Activated CD4-positive, CD25-positive, alpha-beta regulatory T cell treated with anti-CD3 and anti-CD28 coated beads, Interleukin-2, amount 50 U/mL, for 24 hours (primary cell): ENCODE results near the gene TBCD.
A peak's percentile ranks its signal among the peaks of the same experiment; 100 is the strongest.
"Not testable (repeated sequence)": the region's sequence is repeated elsewhere in the genome, so short reads cannot be mapped to it uniquely, and the experiment has no call there.

Experiments used
- ATAC-seq, 2 donors: fragments of 150-1000 bp; cut with Tn5 transposase; one replicate each; pipeline ENCODE4 v1.10.0; 2021; ENCODE audit warnings: mild to moderate bottlenecking in 1 of 2, moderate library complexity in 1 of 2

The TBCD gene

GRCh38 chr17:82978765-82979349 lies 227.0 kb downstream of the TBCD start:
- ATAC-seq: peak; percentile 17 to 65

GRCh38 chr17:82979718-82980117 lies 227.9 kb downstream of the TBCD start:
- ATAC-seq: no peak

GRCh38 chr17:82980632-82981031 lies 228.8 kb downstream of the TBCD start:
- no peak for ATAC-seq

- no peak for ATAC-seq
Measured at GRCh38 chr17:82981141-82981730, 229.4 kb downstream of the TBCD start.

GRCh38 chr17:82983510-82984248 lies 231.8 kb downstream of the TBCD start:
- no peak for ATAC-seq

GRCh38 chr17:82984249-82984617 lies 232.4 kb downstream of the TBCD start:
- not testable (repeated sequence) for ATAC-seq

DNA sequence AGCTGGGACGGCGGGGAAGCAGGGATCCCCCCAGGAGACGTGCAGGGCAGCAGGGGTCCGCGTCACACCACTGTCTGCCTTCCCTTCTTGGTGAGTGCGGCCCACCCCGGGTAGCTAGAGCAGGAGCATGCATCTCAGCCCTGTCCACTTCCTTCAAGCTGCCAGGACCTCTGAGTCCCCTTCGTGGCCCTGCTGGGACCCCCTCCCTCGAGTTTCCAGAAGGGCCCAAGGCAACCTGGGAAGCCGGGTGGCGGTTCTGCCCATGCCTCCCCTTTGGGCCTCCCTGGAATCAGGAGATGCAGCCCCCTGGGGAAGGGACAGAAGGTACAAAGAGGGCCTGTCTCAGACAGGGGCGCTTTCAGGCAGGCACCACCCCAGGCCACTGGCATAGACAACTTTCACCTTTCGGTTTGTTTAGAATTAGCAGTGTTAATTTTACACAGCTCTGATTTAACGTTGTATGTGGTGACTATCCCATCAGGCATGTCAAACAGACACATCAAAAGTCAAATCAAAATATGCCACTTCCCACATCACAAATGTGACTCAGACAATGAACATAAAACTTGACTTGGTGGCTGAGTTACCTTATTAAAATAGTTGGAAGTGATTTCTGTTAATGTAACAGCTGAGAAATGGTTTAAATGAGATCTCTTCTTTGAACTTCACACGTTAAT lies 233.0 kb downstream of the TBCD start:
- ATAC-seq: peak in 1 of 2 donors; percentile 27

GRCh38 chr17:82985428-82985805 lies 233.6 kb downstream of the TBCD start:
- ATAC-seq: no peak

DNA sequence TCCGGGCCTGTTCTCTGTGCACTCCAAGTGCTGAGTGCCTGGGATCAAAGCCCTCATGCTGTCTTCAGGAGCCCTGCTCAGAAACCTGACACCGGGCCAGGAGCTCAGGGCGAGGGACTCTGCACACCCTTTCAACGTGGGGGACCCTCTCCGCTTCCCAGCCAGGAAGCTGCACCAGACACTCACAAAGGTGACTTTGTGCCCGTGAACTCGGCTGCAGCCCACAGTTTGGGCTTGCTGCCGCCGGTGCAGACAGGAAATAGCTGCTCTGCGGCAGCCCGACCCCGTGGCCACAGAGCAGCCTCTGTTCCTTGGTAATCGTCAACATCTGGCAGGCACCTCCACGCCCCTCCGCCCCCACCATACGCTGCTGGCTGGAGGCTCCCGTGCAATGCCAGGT lies 234.1 kb downstream of the TBCD start:
- peak; percentile 77 to 83 for ATAC-seq

DNA sequence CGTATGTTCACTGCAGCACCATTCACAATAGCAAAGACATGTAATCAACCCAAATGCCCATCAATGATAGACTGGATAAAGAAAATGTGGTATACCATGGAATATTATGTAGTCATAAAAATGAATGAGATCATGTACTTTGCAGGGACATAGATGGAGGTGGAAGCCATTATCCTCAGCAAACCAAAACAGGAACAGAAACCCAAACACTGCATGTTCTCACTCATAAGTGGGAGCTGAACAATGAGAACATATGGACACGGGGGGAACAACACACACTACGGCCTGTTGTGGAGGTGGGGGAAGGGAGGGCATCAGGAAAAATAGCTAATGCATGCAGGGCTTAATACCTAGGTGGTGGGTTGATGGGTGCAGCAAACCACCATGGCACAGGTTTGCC lies 237.2 kb downstream of the TBCD start:
- ATAC-seq: not testable (repeated sequence)

GRCh38 chr17:82989881-82990280 lies 238.0 kb downstream of the TBCD start:
- ATAC-seq: no peak

GRCh38 chr17:82993005-82993404 lies 241.1 kb downstream of the TBCD start:
- ATAC-seq: no peak
